ENCODE results near the gene ALPL.
"Not testable (repeated sequence)": the region's sequence is repeated elsewhere in the genome, so short reads cannot be mapped to it uniquely, and the experiment has no call there.

Gene ALPL

GRCh38 chr1:21514245-21514644 is 5.0 kb downstream of the ALPL start:
- Histone ChIP-seq H3K4me1 (peaks cover 20% of the 10 kb centered on the region), H3K9me3 (no peaks in the 10 kb centered on the region), H3K4me3 (no peak overlapping the region), H3K36me3 (replicated peaks) (no peaks in the 10 kb centered on the region), H3K27me3 (ENCODE audit: low read depth) (no peaks in the 10 kb centered on the region)
- in situ Hi-C loops (cut with MboI; ENCODE audit: low sequenced_read_pairs) = no loop called here
- DNase-seq (ENCODE audit: low spot score in 2 of 2) = no peak

GRCh38 chr1:21517161-21517589 is 8.0 kb downstream of the ALPL start:
- in situ Hi-C loops (cut with MboI; ENCODE audit: low sequenced_read_pairs) = no loop called here
- H3K27me3 ChIP-seq (ENCODE audit: low read depth) = no peaks in the 10 kb centered on the region

GRCh38 chr1:21517660-21518480 is 8.6 kb downstream of the ALPL start:
- H3K27me3 ChIP-seq (ENCODE audit: low read depth) = no peaks in the 10 kb centered on the region
- no peak overlapping the region for H3K4me3 ChIP-seq
- in situ Hi-C loops (cut with MboI; ENCODE audit: low sequenced_read_pairs) = no loop called here
- DNase-seq (ENCODE audit: low spot score in 2 of 2) = no peak
- H3K4me1 ChIP-seq = 0 out of 2 replicates have a peak, but pooled peaks cover 2% of the 10 kb centered on the region
- H3K9me3 ChIP-seq = no peaks in the 10 kb centered on the region
- no peaks in the 10 kb centered on the region for H3K36me3 ChIP-seq (replicated peaks)

More at GRCh38 chr1:21517161-21517589, 8.0 kb downstream of the ALPL start:
- no peak overlapping the region for H3K4me3 ChIP-seq
- H3K4me1 ChIP-seq = peaks cover 5% of the 10 kb centered on the region; the same call in 1 of the 2 replicates
- H3K9me3 ChIP-seq = no peaks in the 10 kb centered on the region
- DNase-seq (ENCODE audit: low spot score in 2 of 2) = no peak
- no peaks in the 10 kb centered on the region for H3K36me3 ChIP-seq (replicated peaks)

- Histone ChIP-seq H3K36me3 (replicated peaks) (no peaks in the 10 kb centered on the region), H3K4me3 (no peak overlapping the region), H3K4me1 (0 out of 2 replicates have a peak, but pooled peaks cover 2% of the 10 kb centered on the region), H3K9me3 (no peaks in the 10 kb centered on the region), H3K27me3 (ENCODE audit: low read depth) (no peaks in the 10 kb centered on the region)
- in situ Hi-C loops (cut with MboI; ENCODE audit: low sequenced_read_pairs) = no loop called here
- no peak for DNase-seq (ENCODE audit: low spot score in 2 of 2)
Observed at GRCh38 chr1:21518774-21519455, 9.7 kb downstream of the ALPL start.

- H3K4me1 ChIP-seq; in situ Hi-C loops (cut with MboI; ENCODE audit: low sequenced_read_pairs); H3K4me3 ChIP-seq; H3K36me3 ChIP-seq (replicated peaks); H3K27me3 ChIP-seq (ENCODE audit: low read depth); DNase-seq (ENCODE audit: low spot score in 2 of 2); H3K9me3 ChIP-seq: not testable (repeated sequence)
Observed at GRCh38 chr1:21519486-21520070, 10.4 kb downstream of the ALPL start.

- no peaks in the 10 kb centered on the region for H3K36me3 ChIP-seq (replicated peaks)
- in situ Hi-C loops (cut with MboI; ENCODE audit: low sequenced_read_pairs) = no loop called here
- H3K9me3 ChIP-seq = no peaks in the 10 kb centered on the region
- 0 out of 2 replicates have a peak, but pooled peaks cover 2% of the 10 kb centered on the region for H3K4me1 ChIP-seq
- no peak for DNase-seq (ENCODE audit: low spot score in 2 of 2)
- no peak overlapping the region for H3K4me3 ChIP-seq
- H3K27me3 ChIP-seq (ENCODE audit: low read depth) = no peaks in the 10 kb centered on the region
Observed at GRCh38 chr1:21520899-21521716, 11.9 kb downstream of the ALPL start.

GRCh38 chr1:21521717-21522060 is 12.5 kb downstream of the ALPL start:
- Histone ChIP-seq H3K27me3 (ENCODE audit: low read depth) (no peaks in the 10 kb centered on the region), H3K36me3 (replicated peaks) (no peaks in the 10 kb centered on the region), H3K4me3 (no peak overlapping the region), H3K9me3 (no peaks in the 10 kb centered on the region), H3K4me1 (0 out of 2 replicates have a peak, but pooled peaks cover 2% of the 10 kb centered on the region)
- in situ Hi-C loops (cut with MboI; ENCODE audit: low sequenced_read_pairs) = no loop called here
- DNase-seq (ENCODE audit: low spot score in 2 of 2) = no peak

- Histone ChIP-seq H3K36me3 (replicated peaks) (no peaks in the 10 kb centered on the region), H3K9me3 (no peaks in the 10 kb centered on the region), H3K4me3 (no peak overlapping the region), H3K27me3 (ENCODE audit: low read depth) (no peaks in the 10 kb centered on the region), H3K4me1 (peaks cover 4% of the 10 kb centered on the region)
- no peak for DNase-seq (ENCODE audit: low spot score in 2 of 2)
- in situ Hi-C loops (cut with MboI; ENCODE audit: low sequenced_read_pairs) = no loop called here
Observed at GRCh38 chr1:21522525-21523038, 13.4 kb downstream of the ALPL start.

- DNase-seq (ENCODE audit: low spot score in 2 of 2) = no peak
- Histone ChIP-seq H3K4me3 (no peak overlapping the region), H3K9me3 (no peaks in the 10 kb centered on the region), H3K36me3 (replicated peaks) (no peaks in the 10 kb centered on the region), H3K27me3 (ENCODE audit: low read depth) (no peaks in the 10 kb centered on the region), H3K4me1 (peaks cover 4% of the 10 kb centered on the region)
- in situ Hi-C loops (cut with MboI; ENCODE audit: low sequenced_read_pairs) = no loop called here
Observed at GRCh38 chr1:21523297-21523813, 14.1 kb downstream of the ALPL start.

- no peaks in the 10 kb centered on the region for H3K9me3 ChIP-seq
- DNase-seq (ENCODE audit: low spot score in 2 of 2) = no peak
- in situ Hi-C loops (cut with MboI; ENCODE audit: low sequenced_read_pairs) = no loop called here
- H3K27me3 ChIP-seq (ENCODE audit: low read depth) = no peaks in the 10 kb centered on the region
- peaks cover 4% of the 10 kb centered on the region for H3K4me1 ChIP-seq
- H3K36me3 ChIP-seq (replicated peaks) = no peaks in the 10 kb centered on the region
- no peak overlapping the region for H3K4me3 ChIP-seq
Observed at GRCh38 chr1:21524220-21524619, 15.0 kb downstream of the ALPL start.

GRCh38 chr1:21524686-21525339 is 15.6 kb downstream of the ALPL start:
- Histone ChIP-seq H3K36me3 (replicated peaks) (no peaks in the 10 kb centered on the region), H3K4me3 (no peak overlapping the region), H3K27me3 (ENCODE audit: low read depth) (no peaks in the 10 kb centered on the region), H3K4me1 (peaks cover 4% of the 10 kb centered on the region), H3K9me3 (no peaks in the 10 kb centered on the region)
- no peak for DNase-seq (ENCODE audit: low spot score in 2 of 2)
- in situ Hi-C loops (cut with MboI; ENCODE audit: low sequenced_read_pairs) = no loop called here

- H3K36me3 ChIP-seq (replicated peaks) = no peaks in the 10 kb centered on the region
- DNase-seq (ENCODE audit: low spot score in 2 of 2) = no peak
- H3K4me3 ChIP-seq = no peak overlapping the region
- no peaks in the 10 kb centered on the region for H3K9me3 ChIP-seq
- H3K27me3 ChIP-seq (ENCODE audit: low read depth) = no peaks in the 10 kb centered on the region
- in situ Hi-C loops (cut with MboI; ENCODE audit: low sequenced_read_pairs) = no loop called here
- peaks cover 4% of the 10 kb centered on the region for H3K4me1 ChIP-seq
Observed at GRCh38 chr1:21525340-21525717, 16.1 kb downstream of the ALPL start.

GRCh38 chr1:21526441-21526840 is 17.2 kb downstream of the ALPL start:
- Histone ChIP-seq H3K4me1 (peaks cover 4% of the 10 kb centered on the region), H3K36me3 (replicated peaks) (no peaks in the 10 kb centered on the region), H3K4me3 (no peak overlapping the region), H3K27me3 (ENCODE audit: low read depth) (no peaks in the 10 kb centered on the region), H3K9me3 (no peaks in the 10 kb centered on the region)
- DNase-seq (ENCODE audit: low spot score in 2 of 2) = no peak
- in situ Hi-C loops (cut with MboI; ENCODE audit: low sequenced_read_pairs) = no loop called here

Measured in HAP-1 (cell line).